Breast epithelium (tissue), 3 donors: ENCODE data around the gene FUT9.

Experiments
- POLR2A ChIP-seq: fragments of 450-650 bp; IDR thresholded peaks from one replicate; pipeline ENCODE4 v1.6.1; 2016; ENCODE audit warnings: antibody characterized with exemption, mild to moderate bottlenecking, moderate library complexity
- TF ChIP-seq, protein P1 (sequence below), 3 donors: fragments of 450-650 bp; IDR thresholded peaks; one replicate each; pipeline ENCODE4 v1.5.1; 2016 to 2017; ENCODE audit warnings: antibody characterized with exemption in 3 of 3, mild to moderate bottlenecking in 3 of 3, moderate library complexity in 3 of 3

DNA sequence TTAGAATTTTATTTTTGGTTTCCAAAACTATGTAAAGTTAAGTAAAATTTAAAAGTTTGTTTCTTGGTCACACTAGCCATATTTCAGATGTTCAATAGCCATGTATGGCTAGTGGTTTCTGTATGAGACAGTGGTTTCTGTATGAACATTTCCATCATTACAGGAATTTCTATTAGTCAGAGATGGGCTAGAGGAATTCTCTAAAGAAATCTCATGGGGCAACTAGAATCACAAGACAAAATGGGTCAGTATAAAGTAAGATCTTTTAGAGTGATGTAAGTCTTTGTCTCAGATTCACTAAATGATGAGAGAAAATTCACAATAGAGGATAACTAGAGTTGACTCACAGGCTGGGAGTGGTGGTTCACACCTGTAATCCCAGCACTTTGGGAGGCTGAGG is 149.0 kb downstream of the FUT9 start:
- TF ChIP-seq, protein P1, sequence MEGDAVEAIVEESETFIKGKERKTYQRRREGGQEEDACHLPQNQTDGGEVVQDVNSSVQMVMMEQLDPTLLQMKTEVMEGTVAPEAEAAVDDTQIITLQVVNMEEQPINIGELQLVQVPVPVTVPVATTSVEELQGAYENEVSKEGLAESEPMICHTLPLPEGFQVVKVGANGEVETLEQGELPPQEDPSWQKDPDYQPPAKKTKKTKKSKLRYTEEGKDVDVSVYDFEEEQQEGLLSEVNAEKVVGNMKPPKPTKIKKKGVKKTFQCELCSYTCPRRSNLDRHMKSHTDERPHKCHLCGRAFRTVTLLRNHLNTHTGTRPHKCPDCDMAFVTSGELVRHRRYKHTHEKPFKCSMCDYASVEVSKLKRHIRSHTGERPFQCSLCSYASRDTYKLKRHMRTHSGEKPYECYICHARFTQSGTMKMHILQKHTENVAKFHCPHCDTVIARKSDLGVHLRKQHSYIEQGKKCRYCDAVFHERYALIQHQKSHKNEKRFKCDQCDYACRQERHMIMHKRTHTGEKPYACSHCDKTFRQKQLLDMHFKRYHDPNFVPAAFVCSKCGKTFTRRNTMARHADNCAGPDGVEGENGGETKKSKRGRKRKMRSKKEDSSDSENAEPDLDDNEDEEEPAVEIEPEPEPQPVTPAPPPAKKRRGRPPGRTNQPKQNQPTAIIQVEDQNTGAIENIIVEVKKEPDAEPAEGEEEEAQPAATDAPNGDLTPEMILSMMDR (IDR thresholded peaks at IDR 0.05), result no peak
- TF ChIP-seq POLR2A, result no peak
